SK-N-SH treated with all-trans-retinoic acid at 6 μM for 48 hours (cell line): ENCODE results near the gene TRPM5.

Experiments used
- ATAC-seq: fragments of 200-7000 bp; cut with Tn5 transposase; 3 replicates; pipeline ENCODE4 v1.9.1; 2020; ENCODE audit warnings: mild to moderate bottlenecking, moderate library complexity
- ARNTL ChIP-seq: fragments of 450-650 bp; formaldehyde crosslinking; IDR thresholded peaks from 2 replicates; pipeline ENCODE4 v1.5.0; 2020; ENCODE audit warnings: low read depth, mild to moderate bottlenecking, moderate library complexity, borderline replicate concordance
- BACH2 ChIP-seq: fragments of 250-450 bp; sonication (Bioruptor Pico); IDR thresholded peaks from 2 replicates; pipeline ENCODE4 v1.9.0; 2021; ENCODE audit warnings: mild to moderate bottlenecking, borderline replicate concordance
- CREB5 ChIP-seq: fragments of 250-450 bp; sonication (Bioruptor Pico); IDR thresholded peaks from 2 replicates; pipeline ENCODE4 v1.5.1; 2020; ENCODE audit warnings: low read depth, mild to moderate bottlenecking, moderate library complexity
- CSDC2 ChIP-seq: fragments of 250-450 bp; sonication (Bioruptor Pico); IDR thresholded peaks from 2 replicates; pipeline ENCODE4 v1.5.0; 2020; ENCODE audit warnings: mild to moderate bottlenecking, moderate library complexity
- CSRNP3 ChIP-seq: fragments of 250-450 bp; sonication (Bioruptor Pico); IDR thresholded peaks from 2 replicates; pipeline ENCODE4 v1.5.1; 2021; ENCODE audit warnings: mild to moderate bottlenecking, moderate library complexity
- ESRRG ChIP-seq: fragments of 250-450 bp; sonication (Bioruptor Pico); IDR thresholded peaks from 2 replicates; pipeline ENCODE4 v1.6.1; 2021; ENCODE audit warnings: mild to moderate bottlenecking
- GLIS3 ChIP-seq: fragments of 250-450 bp; sonication (Bioruptor Pico); IDR thresholded peaks from 2 replicates; pipeline ENCODE4 v1.5.0; 2020; ENCODE audit warnings: mild to moderate bottlenecking, moderate library complexity
- ISL1 ChIP-seq: fragments of 250-450 bp; sonication (Bioruptor Pico); IDR thresholded peaks from 2 replicates; pipeline ENCODE4 v2.1.2; 2022; ENCODE audit warnings: mild to moderate bottlenecking, moderate library complexity
- OSR1 ChIP-seq: fragments of 250-450 bp; sonication (Bioruptor Pico); IDR thresholded peaks from 2 replicates; pipeline ENCODE4 v1.8.0; 2022; ENCODE audit warnings: moderate library complexity, mild to moderate bottlenecking, inconsistent platforms
- POU6F1 ChIP-seq: fragments of 250-450 bp; sonication (Bioruptor Pico); IDR thresholded peaks from 2 replicates; pipeline ENCODE4 v1.8.0; 2021; ENCODE audit warnings: low read depth, mild to moderate bottlenecking, moderate library complexity, borderline replicate concordance
- PPARA ChIP-seq: fragments of 250-450 bp; sonication (Bioruptor Pico); IDR thresholded peaks from 2 replicates; pipeline ENCODE4 v1.5.0; 2020; ENCODE audit warnings: mild to moderate bottlenecking, borderline replicate concordance
- RARB ChIP-seq: fragments of 250-450 bp; sonication (Bioruptor Pico); IDR thresholded peaks from 2 replicates; pipeline ENCODE4 v1.8.0; 2021; ENCODE audit warnings: mild to moderate bottlenecking, moderate library complexity
- SNAI2 ChIP-seq: fragments of 250-450 bp; sonication (Bioruptor Pico); IDR thresholded peaks from 2 replicates; pipeline ENCODE4 v1.5.0; 2020; ENCODE audit warnings: mild to moderate bottlenecking, moderate library complexity
- TCF4 ChIP-seq: fragments of 250-450 bp; sonication (Bioruptor Pico); IDR thresholded peaks from 2 replicates; pipeline ENCODE4 v1.8.0; 2021; ENCODE audit warnings: mild to moderate bottlenecking, moderate library complexity, borderline replicate concordance
- TOX ChIP-seq: fragments of 250-450 bp; sonication (Bioruptor Pico); IDR thresholded peaks from 2 replicates; pipeline ENCODE4 v1.8.0; 2021; ENCODE audit warnings: mild to moderate bottlenecking, moderate library complexity, borderline replicate concordance
- TSHZ2 ChIP-seq: fragments of 250-450 bp; sonication (Bioruptor Pico); IDR thresholded peaks from 2 replicates; pipeline ENCODE4 v1.5.0; 2020; ENCODE audit warnings: mild to moderate bottlenecking, moderate library complexity
- ZC3H10 ChIP-seq: fragments of 250-450 bp; sonication (Bioruptor Pico); IDR thresholded peaks from 2 replicates; pipeline ENCODE4 v1.5.1; 2021; ENCODE audit warnings: mild to moderate bottlenecking, moderate library complexity
- ZFP3 ChIP-seq: fragments of 250-450 bp; sonication (Bioruptor Pico); IDR thresholded peaks from 2 replicates; pipeline ENCODE4 v1.5.0; 2020; ENCODE audit warnings: mild to moderate bottlenecking, moderate library complexity
- ZFP30 ChIP-seq: fragments of 450-650 bp; formaldehyde crosslinking; IDR thresholded peaks from 2 replicates; pipeline ENCODE4 v1.5.0; 2022; ENCODE audit warnings: mild to moderate bottlenecking, moderate library complexity
- ZNF565 ChIP-seq: fragments of 450-650 bp; formaldehyde crosslinking; conservative IDR thresholded peaks from 2 replicates; pipeline ENCODE4 v1.5.0; 2020; ENCODE audit warnings: low read depth, mild to moderate bottlenecking, moderate library complexity
- ZNF70 ChIP-seq: fragments of 450-650 bp; formaldehyde crosslinking; IDR thresholded peaks from 2 replicates; pipeline ENCODE4 v1.5.0; 2020; ENCODE audit warnings: mild to moderate bottlenecking, moderate library complexity
- TF ChIP-seq, protein P1 (sequence below): fragments of 250-450 bp; sonication (Bioruptor Pico); IDR thresholded peaks from 2 replicates; pipeline ENCODE4 v1.8.0; 2020; ENCODE audit warnings: mild to moderate bottlenecking, moderate library complexity, borderline replicate concordance

TRPM5 gene

DNA sequence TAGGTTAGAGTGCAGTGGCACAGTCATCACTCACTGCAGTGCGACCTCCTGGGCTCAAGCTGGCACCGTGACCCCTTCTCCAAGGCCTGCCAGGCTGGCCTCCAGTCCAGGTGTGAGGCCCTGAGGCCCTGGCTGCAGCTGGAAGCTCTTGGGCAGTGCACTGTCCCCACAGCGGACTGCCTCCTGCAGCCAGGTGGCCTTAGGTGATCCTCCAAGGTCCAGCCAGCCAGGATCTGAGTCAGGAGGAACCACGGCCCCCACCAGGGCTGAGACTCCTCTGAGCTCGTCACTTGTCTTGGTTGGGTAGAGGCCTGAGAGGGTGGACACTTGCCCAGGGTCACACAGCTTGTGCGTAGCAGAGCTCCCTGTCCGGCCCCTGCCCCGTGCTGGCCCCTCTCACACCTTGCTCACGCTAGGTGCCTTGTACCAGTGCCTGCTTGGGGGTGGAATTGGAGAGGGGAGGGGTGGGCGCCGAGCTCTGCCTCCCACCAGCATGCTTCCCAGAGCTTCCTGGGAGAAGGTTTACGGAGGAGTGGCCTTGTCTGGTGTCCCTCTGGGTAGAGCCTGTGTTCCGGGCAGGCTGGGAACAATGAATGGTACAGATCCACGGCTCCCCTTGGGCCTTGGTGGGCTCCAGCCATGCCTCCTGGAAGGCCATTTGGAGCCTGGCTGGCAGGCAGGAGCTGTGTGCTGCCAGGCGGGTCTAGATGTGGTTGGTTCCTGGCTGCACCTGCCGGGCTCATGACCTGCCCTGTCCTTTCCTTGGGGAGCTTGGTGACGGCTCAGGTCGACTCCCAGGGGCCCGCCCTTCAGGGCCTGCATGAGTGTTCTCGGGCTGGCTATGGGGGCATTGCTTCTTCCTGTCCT is 21.1 kb upstream of the TRPM5 start:
- no peak for TF ChIP-seq GLIS3 (CRISPR knock-in tag)
- no peak for TF ChIP-seq RARB
- TF ChIP-seq OSR1 (CRISPR knock-in tag): no peak
- TF ChIP-seq CSRNP3 (CRISPR knock-in tag): no peak
- no peak for TF ChIP-seq ZC3H10
- no peak for TF ChIP-seq CREB5 (CRISPR knock-in tag)
- TF ChIP-seq TCF4: no peak
- TF ChIP-seq ISL1: no peak
- TF ChIP-seq ZNF70 (CRISPR knock-in tag): no peak
- TF ChIP-seq ZFP3 (CRISPR knock-in tag): no peak
- TF ChIP-seq TOX: no peak
- TF ChIP-seq, protein P1, sequence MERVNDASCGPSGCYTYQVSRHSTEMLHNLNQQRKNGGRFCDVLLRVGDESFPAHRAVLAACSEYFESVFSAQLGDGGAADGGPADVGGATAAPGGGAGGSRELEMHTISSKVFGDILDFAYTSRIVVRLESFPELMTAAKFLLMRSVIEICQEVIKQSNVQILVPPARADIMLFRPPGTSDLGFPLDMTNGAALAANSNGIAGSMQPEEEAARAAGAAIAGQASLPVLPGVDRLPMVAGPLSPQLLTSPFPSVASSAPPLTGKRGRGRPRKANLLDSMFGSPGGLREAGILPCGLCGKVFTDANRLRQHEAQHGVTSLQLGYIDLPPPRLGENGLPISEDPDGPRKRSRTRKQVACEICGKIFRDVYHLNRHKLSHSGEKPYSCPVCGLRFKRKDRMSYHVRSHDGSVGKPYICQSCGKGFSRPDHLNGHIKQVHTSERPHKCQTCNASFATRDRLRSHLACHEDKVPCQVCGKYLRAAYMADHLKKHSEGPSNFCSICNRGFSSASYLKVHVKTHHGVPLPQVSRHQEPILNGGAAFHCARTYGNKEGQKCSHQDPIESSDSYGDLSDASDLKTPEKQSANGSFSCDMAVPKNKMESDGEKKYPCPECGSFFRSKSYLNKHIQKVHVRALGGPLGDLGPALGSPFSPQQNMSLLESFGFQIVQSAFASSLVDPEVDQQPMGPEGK (CRISPR knock-in tag): no peak
- TF ChIP-seq ZFP30 (CRISPR knock-in tag): no peak
- no peak for TF ChIP-seq POU6F1 (CRISPR knock-in tag)
- TF ChIP-seq ESRRG (CRISPR knock-in tag): no peak
- no peak for TF ChIP-seq CSDC2 (CRISPR knock-in tag)
- no peak for TF ChIP-seq SNAI2 (CRISPR knock-in tag)
- no peak for TF ChIP-seq TSHZ2
- TF ChIP-seq, all 23 proteins: peak for 0
- no peak for ATAC-seq

DNA sequence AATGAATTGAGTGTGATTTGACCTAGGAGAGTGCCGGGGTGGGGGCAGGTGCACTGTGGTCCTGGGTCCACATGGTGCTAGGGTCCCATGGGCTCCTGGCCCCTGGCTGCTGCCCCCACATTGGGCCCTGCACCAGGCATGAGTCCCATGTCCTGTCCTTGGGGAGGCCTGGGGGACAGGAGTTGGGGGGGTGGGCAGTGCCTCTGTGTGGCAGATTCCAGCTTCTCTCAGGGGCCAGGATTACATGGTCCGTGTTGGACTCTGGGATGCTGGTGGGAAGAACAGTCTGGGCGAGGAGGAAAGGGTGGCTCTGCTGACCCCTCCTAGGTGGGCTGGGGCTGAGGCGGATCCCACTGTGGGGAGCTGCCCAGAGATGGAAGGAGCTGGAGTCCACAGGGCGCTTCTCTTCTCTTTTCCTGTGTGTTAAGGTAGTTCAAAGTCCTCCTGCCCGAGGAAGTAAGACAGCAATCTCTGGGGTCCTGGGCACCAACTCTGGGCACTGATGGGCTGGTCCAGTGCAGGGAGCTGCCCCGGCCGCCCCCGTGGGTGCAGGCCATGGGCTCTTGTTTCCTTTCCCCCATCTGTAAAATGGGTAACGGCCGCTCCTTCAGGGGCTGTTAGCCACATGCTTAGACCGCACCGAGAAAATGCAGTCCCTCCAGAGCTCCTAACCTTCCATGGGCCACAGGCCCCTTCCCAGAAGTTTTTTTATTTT is 20.3 kb upstream of the TRPM5 start:
- TF ChIP-seq CSDC2 (CRISPR knock-in tag) (no peak), ZFP30 (CRISPR knock-in tag) (no peak), ARNTL (no peak), ESRRG (CRISPR knock-in tag) (no peak), ZNF565 (no peak), BACH2 (CRISPR knock-in tag) (no peak), POU6F1 (CRISPR knock-in tag) (no peak), OSR1 (CRISPR knock-in tag) (no peak), TCF4 (no peak), ISL1 (no peak), ZFP3 (CRISPR knock-in tag) (no peak), RARB (no peak), TOX (no peak), CSRNP3 (CRISPR knock-in tag) (no peak), SNAI2 (CRISPR knock-in tag) (no peak), PPARA (CRISPR knock-in tag) (no peak)
- ATAC-seq: no peak
